Measurements from ENCODE around the gene SUGP2. TPM values are rescaled to one million over a fixed set of nuclear protein-coding genes. Genes with fewer than 3 reads are reported as not detected.

Gene SUGP2
- total and polyA plus RNA-seq, 2 of the 13 experiments (the other 11 are each of a cell fraction or from before 2014, with no cell fraction given), result 40.6 to 57.7 TPM

- TF ChIP-seq NFAT5 (CRISPR knock-in tag; IDR thresholded peaks at IDR 0.05) (peak; percentile 97), ZNF543 (CRISPR knock-in tag; IDR thresholded peaks at IDR 0.05) (peak; percentile 80), KDM6A (CRISPR knock-in tag; IDR thresholded peaks at IDR 0.05; ENCODE audit: low read depth) (no peak), JARID2 (CRISPR knock-in tag; IDR thresholded peaks at IDR 0.05; ENCODE audit: insufficient replicate concordance) (peak; percentile 41), RFX1 (IDR thresholded peaks at IDR 0.05) (no peak; the same call in 1 of the 2 replicates), FOXP4 (CRISPR knock-in tag; IDR thresholded peaks at IDR 0.05) (peak; percentile 13; the same call in 1 of the 2 replicates), ZNF235 (CRISPR knock-in tag; IDR thresholded peaks at IDR 0.05; ENCODE audit: borderline replicate concordance) (peak; percentile 97; the same call in 1 of the 2 replicates), ZNF879 (CRISPR knock-in tag; IDR thresholded peaks at IDR 0.05) (peak; percentile 88; the same call in 1 of the 2 replicates), RNF219 (CRISPR knock-in tag; IDR thresholded peaks at IDR 0.05) (no peak), IKZF1 (IDR thresholded peaks at IDR 0.05) (no peak), ZNF292 (CRISPR knock-in tag; IDR thresholded peaks at IDR 0.05; ENCODE audit: borderline replicate concordance, low read depth) (no peak), ZBTB14 (CRISPR knock-in tag; IDR thresholded peaks at IDR 0.05) (peak; percentile 44; the same call in 1 of the 2 replicates), GTF2F1 (IDR thresholded peaks at IDR 0.05; ENCODE audit: low read length) (no peak), ZBTB25 (CRISPR knock-in tag; IDR thresholded peaks at IDR 0.05) (peak; percentile 84), MZF1 (CRISPR knock-in tag; IDR thresholded peaks at IDR 0.05; ENCODE audit: borderline replicate concordance) (no peak), SP2 (CRISPR knock-in tag; IDR thresholded peaks at IDR 0.05) (0 out of 2 replicates have a peak, but pooled peaks have one; percentile 57), TOPORS (CRISPR knock-in tag; IDR thresholded peaks at IDR 0.05) (peak; percentile 77; the same call in 1 of the 2 replicates), NCOA1 (CRISPR knock-in tag; IDR thresholded peaks at IDR 0.05) (no peak)
Measured at GRCh38 chr19:19033426-19034203, at the start of gene SUGP2, which contains the start of gene ARMC6 (continued).
